Thymus (tissue), 11 donors: ENCODE data around the gene CERT1. TPM values are rescaled to one million over a fixed set of nuclear protein-coding genes. Genes with fewer than 3 reads are reported as not detected.

Experiments used
- DNase-seq, 9 donors: peaks; one replicate each; pipeline ENCODE4 v3.0.0-alpha.2; 2013; ENCODE audit warnings: low spot score in 9 of 9, low read depth in 6 of 9, missing footprints in 1 of 9
- H3K27ac ChIP-seq, 2 donors: one replicate each; pipeline ENCODE4 v1.5.1; 2013; ENCODE audit warnings: control low read depth in 1 of 2, low read depth in 1 of 2, low read length in 1 of 2, mild to moderate bottlenecking in 1 of 2, moderate library complexity in 1 of 2
- H3K27me3 ChIP-seq, 2 donors: one replicate each; pipeline ENCODE4 v1.5.1; 2013; ENCODE audit warnings: low read length in 1 of 2; ENCODE audit not compliant: control insufficient read depth in 2 of 2, insufficient read depth in 1 of 2
- H3K36me3 ChIP-seq, 2 donors: one replicate each; pipeline ENCODE4 v1.5.1; 2013; ENCODE audit warnings: low read length in 1 of 2, mild to moderate bottlenecking in 1 of 2, moderate library complexity in 1 of 2; ENCODE audit not compliant: control insufficient read depth in 2 of 2, insufficient read depth in 2 of 2
- H3K4me1 ChIP-seq, 2 donors: one replicate each; pipeline ENCODE4 v1.5.1; 2013; ENCODE audit warnings: low read length in 2 of 2; ENCODE audit not compliant: control insufficient read depth in 2 of 2, insufficient read depth in 2 of 2
- H3K4me3 ChIP-seq, 2 donors: one replicate each; pipeline ENCODE4 v1.5.1; 2013; ENCODE audit warnings: low read length in 2 of 2, control low read depth in 1 of 2, mild to moderate bottlenecking in 1 of 2
- H3K9me3 ChIP-seq, 2 donors: one replicate each; pipeline ENCODE4 v1.5.1; 2013; ENCODE audit warnings: low read length in 1 of 2, mild to moderate bottlenecking in 1 of 2; ENCODE audit not compliant: control insufficient read depth in 2 of 2, insufficient read depth in 1 of 2
- WGBS: extraction: QIAGEN DNeasy Blood & Tissue Kit; methylation state at CpG from one replicate; pipeline ENCODE4 v1.1.7; 2013; 5-methylcytosine and 5-hydroxymethylcytosine counted together
- polyA plus RNA-seq: library from polyadenylated mRNA; stranded (reverse); fragments of 200-250 nt; gene quantifications from one replicate; pipeline ENCODE4 v1.2.3, GENCODE V29; 2013
- total RNA-seq: library from RNA; stranded (reverse); fragments of 120-200 nt; gene quantifications from one replicate; pipeline ENCODE4 v1.2.4, GENCODE V29; 2013
- donor health status: healthy.

Gene CERT1
- total and polyA plus RNA-seq, 2 donors, result 13.9 to 27.1 TPM

- Histone ChIP-seq H3K9me3 (no peaks in the 10 kb centered on the region), H3K27ac (no peak overlapping the region), H3K27me3 (no peaks in the 10 kb centered on the region), H3K36me3 (no peaks in the 10 kb centered on the region), H3K4me3 (no peak overlapping the region), H3K4me1 (no peaks in the 10 kb centered on the region)
- no peak for DNase-seq
Observed at GRCh38 chr5:75435096-75435495, 76.3 kb downstream of the CERT1 start.

- H3K4me1 ChIP-seq, result no peaks in the 10 kb centered on the region
- DNase-seq, result no peak
- no peak overlapping the region for H3K27ac ChIP-seq
- H3K4me3 ChIP-seq, result no peak overlapping the region
- no peaks in the 10 kb centered on the region for H3K36me3 ChIP-seq
- no peaks in the 10 kb centered on the region for H3K9me3 ChIP-seq
- WGBS, result 74% methylated on average over 3 of the region's 3 CpGs
- H3K27me3 ChIP-seq, result no peaks in the 10 kb centered on the region
Observed at GRCh38 chr5:75433814-75434506, 77.5 kb downstream of the CERT1 start.

DNA sequence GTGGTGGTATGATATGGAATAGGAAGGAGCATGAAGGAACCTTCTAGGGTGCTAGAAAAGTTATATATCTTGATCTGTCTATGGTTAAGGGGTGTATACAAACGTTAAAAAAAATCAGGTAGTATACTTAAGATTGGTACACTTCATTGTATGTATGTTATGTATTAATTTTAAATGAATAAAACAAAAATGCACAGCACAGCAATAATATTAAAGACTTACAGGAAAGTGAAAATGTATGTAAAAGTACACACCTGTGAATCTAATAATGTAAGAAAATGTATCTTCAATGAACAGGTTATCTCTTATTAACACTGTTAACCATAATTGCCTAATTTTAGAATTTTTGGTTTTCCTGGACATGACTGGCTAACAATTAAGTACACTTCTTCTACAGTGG is 97.2 kb downstream of the CERT1 start:
- H3K36me3 ChIP-seq, result peaks cover 6 to 17% of the 10 kb centered on the region in 2 donors
- H3K9me3 ChIP-seq, result no peaks in the 10 kb centered on the region
- 99% methylated on average over 1 of the region's 1 CpG for WGBS
- H3K27me3 ChIP-seq, result no peaks in the 10 kb centered on the region
- no peak overlapping the region for H3K27ac ChIP-seq
- H3K4me1 ChIP-seq, result no peaks in the 10 kb centered on the region
- no peak overlapping the region for H3K4me3 ChIP-seq
- no peak for DNase-seq

DNA sequence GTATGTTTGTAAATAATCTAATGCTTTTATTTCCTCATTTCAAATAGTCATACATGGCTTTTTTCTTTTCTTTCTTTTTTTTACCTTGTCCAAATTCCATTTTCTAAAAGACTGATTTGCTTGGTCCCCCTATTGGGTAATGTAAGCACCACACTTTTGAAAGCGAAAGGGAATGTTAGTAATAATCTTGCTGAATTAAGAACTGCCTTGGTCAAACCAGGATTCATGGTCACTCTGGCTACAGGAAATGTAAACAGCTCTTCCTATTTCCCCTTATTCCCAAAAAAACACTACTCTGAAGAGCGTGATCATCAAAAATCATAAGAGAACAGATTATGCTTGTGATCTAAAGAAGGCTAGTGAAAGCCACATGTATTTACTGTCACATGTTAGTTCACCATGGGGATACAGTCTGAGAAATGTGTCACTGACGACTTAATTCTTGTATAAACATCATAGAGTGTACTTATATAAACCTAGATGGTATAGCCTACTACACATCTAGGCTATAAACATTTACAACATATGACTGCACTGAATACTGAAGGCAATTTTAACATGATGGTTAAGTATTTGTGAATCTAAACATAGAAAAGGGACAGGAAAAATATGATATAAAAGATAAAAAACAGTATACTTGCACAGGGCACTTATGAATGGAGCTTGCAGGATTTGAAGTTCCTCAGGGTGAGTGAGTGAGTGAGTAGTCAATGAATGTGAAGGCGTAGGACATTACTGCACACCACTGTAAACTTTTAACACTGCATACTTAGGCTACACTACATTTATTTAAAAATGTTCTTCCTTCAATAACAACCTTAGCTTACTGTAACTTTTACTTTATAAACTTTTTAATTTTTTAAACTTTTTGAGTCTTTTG is 99.1 kb downstream of the CERT1 start:
- WGBS, result 96% methylated on average over 4 of the region's 4 CpGs
- no peak overlapping the region for H3K27ac ChIP-seq

GRCh38 chr5:75405296-75405695 is 106.1 kb downstream of the CERT1 start:
- 78% methylated on average over 3 of the region's 3 CpGs for WGBS
- Histone ChIP-seq H3K36me3 (peaks cover 6 to 12% of the 10 kb centered on the region in 2 donors), H3K27me3 (no peaks in the 10 kb centered on the region), H3K4me3 (no peak overlapping the region), H3K9me3 (no peaks in the 10 kb centered on the region), H3K27ac (no peak overlapping the region), H3K4me1 (no peaks in the 10 kb centered on the region)
- no peak for DNase-seq

More for the DNA sequence above, 99.1 kb downstream of the CERT1 start:
- H3K9me3 ChIP-seq, result no peaks in the 10 kb centered on the region
- H3K4me1 ChIP-seq, result no peaks in the 10 kb centered on the region
- peaks cover 6 to 15% of the 10 kb centered on the region in 2 donors for H3K36me3 ChIP-seq
- no peak for DNase-seq
- H3K4me3 ChIP-seq, result no peak overlapping the region
- no peaks in the 10 kb centered on the region for H3K27me3 ChIP-seq

GRCh38 chr5:75395277-75395676 is 116.2 kb downstream of the CERT1 start:
- no peak overlapping the region for H3K4me3 ChIP-seq
- 98% methylated on average over 3 of the region's 3 CpGs for WGBS
- peaks cover 0 to 22% of the 10 kb centered on the region in 2 donors for H3K36me3 ChIP-seq
- H3K4me1 ChIP-seq, result no peaks in the 10 kb centered on the region
- no peaks in the 10 kb centered on the region for H3K9me3 ChIP-seq
- H3K27me3 ChIP-seq, result no peaks in the 10 kb centered on the region
- DNase-seq, result no peak
- H3K27ac ChIP-seq, result no peak overlapping the region

GRCh38 chr5:75389430-75389829 is 122.0 kb downstream of the CERT1 start:
- H3K36me3 ChIP-seq, result peaks cover 0 to 30% of the 10 kb centered on the region in 2 donors

DNA sequence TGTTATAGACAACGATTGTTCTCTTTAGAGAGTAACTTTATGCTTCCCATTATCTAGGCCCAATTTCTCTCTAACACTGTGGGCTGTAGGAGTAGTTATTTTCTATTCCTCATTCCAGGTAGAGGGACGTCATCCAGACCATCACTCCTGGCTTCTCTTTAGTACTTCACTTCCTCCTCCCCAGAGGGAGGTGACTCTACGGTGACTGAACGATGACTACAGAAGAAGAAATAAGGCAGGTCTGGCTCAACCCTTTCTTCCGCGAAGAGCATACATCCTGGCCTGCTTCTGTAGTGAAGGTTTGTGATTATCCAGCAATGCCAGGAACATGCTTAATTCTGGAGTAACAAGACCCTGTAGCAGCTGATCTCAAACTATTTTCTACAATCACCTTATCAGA is 123.6 kb downstream of the CERT1 start:
- DNase-seq, result no peak
- H3K36me3 ChIP-seq, result peaks cover 0 to 30% of the 10 kb centered on the region in 2 donors
- H3K27ac ChIP-seq, result no peak overlapping the region
- no peaks in the 10 kb centered on the region for H3K9me3 ChIP-seq
- no peaks in the 10 kb centered on the region for H3K4me1 ChIP-seq
- H3K4me3 ChIP-seq, result no peak overlapping the region
- H3K27me3 ChIP-seq, result no peaks in the 10 kb centered on the region
- WGBS, result 97% methylated on average over 6 of the region's 6 CpGs

More at GRCh38 chr5:75389430-75389829, 122.0 kb downstream of the CERT1 start:
- Histone ChIP-seq H3K27me3 (no peaks in the 10 kb centered on the region), H3K4me3 (no peak overlapping the region), H3K4me1 (no peaks in the 10 kb centered on the region), H3K27ac (no peak overlapping the region), H3K9me3 (no peaks in the 10 kb centered on the region)
- DNase-seq, result no peak
- WGBS, result 96% methylated on average over 2 of the region's 2 CpGs

GRCh38 chr5:75384218-75384617 is 127.2 kb downstream of the CERT1 start:
- Histone ChIP-seq H3K4me3 (no peak overlapping the region), H3K27me3 (no peaks in the 10 kb centered on the region), H3K4me1 (no peaks in the 10 kb centered on the region), H3K9me3 (no peaks in the 10 kb centered on the region), H3K27ac (no peak overlapping the region), H3K36me3 (peaks cover 15 to 42% of the 10 kb centered on the region in 2 donors)
- no peak for DNase-seq
- 55% methylated on average over 1 of the region's 1 CpG for WGBS
